HG03108 (cell line): ENCODE data around the gene C15orf39.
A peak's percentile ranks its signal among the peaks of the same experiment; 100 is the strongest.

Source experiments
- ATAC-seq: cut with Tn5 transposase; IDR thresholded peaks from one replicate; pipeline ENCODE4 v1.9.1; 2021; ENCODE audit warnings: moderate library complexity; ENCODE audit not compliant: unreplicated experiment

The C15orf39 gene

DNA sequence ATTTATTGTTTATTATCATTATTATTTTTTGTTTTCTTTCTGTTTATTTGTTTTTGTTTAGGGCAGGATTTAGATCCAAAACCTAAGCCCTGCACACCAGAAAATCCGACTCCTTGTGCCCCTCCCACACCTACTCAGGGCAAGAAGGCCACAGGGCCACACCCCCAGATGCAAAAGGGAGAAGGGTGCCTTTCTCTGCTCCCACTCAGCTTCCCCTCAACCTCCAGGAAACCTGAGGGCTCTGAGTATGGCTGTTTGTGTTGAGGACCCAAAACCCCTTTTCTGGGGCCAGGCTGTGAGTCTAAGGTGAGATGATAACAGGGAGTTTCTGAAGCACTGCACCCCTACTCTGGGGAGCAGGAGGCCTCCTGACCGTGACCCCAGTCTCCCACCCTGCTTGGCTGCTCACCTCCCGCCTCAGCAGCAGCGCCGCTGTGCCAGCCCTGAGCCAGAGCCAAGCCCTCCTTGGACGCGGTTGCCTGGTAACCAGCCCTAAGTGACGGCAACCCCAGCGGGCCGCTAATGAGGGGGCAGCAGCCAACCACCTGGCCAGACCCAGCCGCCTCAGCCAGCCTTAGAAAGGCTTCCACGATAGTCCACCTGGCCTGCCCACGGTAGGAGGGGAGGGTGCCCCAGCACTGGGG is 6.4 kb upstream of the C15orf39 start:
- ATAC-seq, result no peak

DNA sequence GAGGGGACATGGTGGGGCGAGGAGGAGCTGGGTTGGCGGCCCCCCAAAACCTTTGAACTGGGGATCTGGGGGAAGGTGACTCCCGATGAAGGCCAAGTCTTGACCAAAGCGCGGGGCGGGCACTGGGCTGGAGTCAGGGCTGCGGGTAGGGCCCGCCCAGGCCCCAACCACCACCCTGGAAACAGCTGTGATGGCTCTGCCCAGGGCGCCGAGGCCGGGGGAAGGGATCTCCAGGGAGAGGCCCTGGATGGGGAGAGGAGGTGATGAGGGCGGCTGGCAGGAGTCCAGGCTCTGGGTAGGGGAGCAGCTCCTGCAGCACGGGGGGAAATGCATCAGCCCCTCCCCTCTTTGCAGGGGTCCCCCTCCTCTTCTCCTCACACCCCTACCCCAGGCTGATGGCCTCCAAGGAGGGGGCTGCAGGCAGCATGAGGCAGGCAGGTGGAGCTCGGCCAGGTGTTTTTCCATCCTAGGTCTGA is 5.9 kb upstream of the C15orf39 start:
- no peak for ATAC-seq

DNA sequence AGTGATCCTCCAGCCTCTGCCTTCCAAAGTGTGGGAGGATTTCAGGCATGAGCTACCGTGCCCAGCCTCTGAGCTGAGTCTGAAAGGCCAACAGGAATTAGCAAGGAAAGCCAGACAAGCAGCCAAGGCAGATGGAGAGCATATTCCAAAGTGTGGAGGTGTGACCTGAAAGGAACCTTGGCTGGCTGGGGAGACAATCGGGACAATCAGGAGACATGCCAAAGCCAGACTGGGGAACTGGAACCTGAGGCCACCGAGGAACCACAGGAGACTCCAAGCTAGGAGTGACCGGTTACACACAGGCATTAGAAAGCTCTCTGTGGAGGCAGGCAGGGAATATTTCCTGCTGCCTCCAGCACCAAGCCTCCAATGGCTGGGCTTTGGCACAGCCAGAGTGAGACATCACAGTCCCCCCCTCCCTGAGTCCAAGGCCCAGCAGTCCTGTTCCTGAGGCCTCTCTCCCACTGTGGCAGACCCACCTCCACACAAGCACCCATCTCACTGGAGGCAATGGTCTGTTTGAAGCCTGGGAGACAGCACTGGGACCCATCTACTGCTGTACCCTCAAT is 4.5 kb upstream of the C15orf39 start:
- ATAC-seq, result no peak

DNA sequence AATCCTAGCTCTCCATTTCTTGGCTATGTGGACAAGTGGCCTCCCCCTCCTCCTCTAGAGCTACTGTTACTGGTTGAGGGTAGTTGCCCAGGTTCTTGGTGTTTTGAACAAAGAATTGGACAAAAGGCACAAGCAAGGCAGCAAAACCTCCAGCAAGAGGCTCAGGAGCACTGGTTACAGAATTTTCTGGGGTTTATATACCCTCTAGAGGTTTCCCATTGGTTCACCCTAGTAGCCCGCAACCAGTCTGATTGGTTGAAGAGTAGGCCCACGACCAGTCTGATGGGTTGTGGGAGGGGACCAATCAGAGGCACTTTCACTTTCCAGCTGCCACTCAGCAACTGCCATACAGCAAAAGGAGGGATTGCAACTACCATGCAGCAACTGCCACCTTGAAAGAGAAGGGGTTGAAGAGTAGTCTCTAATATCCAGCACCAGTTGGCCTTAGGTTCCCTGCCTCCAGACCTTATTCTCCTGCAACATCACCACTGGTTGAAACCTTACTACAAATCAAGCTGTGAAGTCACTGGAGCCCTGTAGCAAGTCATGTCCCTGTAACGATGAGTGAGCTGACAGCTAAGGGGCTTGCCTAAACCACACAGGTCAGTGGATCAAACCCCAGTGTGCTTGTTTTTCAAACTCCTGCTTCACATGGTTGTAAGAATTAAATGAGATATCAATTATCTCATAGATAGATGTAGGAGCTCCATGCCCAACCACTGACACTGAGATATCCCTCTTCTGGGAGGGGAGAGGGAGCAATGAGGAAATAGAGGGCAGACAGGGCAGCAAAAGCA is 2.9 kb upstream of the C15orf39 start:
- ATAC-seq, result no peak

DNA sequence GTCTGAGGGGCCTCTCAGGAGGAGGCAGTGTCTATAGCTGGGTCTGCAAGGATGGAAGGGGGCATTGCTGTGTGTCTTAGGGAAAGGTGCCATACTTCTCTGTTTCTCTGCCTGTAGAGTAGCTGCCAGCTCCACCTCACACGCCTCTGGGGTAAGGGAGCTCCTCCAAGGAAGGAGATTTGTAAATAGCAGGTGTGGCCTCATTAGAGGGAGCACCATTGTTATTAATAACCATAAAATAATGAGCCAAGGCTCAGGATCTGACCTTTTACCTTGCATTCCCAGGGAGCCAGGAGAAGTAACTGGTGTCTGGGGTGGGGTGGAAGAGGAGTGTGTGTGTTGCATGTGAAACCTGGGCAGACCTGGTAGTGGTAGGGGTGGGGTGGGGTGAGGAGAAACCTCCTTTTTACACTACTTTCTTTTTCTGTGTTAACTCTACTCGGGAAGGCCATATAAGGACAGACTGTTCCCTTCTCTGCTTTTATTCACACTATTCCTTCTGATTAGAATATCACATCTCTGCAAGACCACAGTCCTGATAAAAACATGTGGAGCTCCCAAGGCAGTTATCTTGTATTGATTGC is 2.2 kb upstream of the C15orf39 start:
- no peak for ATAC-seq

DNA sequence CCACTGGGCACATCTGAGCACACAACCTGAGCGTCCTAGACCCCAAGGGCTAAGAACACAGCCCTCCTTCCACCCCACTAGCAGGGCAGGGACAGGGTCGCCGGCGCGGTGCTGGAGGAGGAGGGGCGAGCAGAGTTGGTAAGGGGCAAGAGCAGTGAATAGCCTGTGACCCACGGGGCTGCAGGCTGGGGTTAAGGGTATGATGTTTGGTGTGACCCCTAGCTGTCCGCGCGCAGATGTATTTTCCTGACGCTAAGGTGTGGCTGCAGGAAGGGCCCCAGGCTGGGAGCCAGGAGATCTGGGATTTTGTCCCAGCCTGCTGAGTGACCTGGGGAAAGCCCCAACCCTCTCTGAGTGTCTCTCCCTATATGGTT is 1.3 kb upstream of the C15orf39 start:
- no peak for ATAC-seq

DNA sequence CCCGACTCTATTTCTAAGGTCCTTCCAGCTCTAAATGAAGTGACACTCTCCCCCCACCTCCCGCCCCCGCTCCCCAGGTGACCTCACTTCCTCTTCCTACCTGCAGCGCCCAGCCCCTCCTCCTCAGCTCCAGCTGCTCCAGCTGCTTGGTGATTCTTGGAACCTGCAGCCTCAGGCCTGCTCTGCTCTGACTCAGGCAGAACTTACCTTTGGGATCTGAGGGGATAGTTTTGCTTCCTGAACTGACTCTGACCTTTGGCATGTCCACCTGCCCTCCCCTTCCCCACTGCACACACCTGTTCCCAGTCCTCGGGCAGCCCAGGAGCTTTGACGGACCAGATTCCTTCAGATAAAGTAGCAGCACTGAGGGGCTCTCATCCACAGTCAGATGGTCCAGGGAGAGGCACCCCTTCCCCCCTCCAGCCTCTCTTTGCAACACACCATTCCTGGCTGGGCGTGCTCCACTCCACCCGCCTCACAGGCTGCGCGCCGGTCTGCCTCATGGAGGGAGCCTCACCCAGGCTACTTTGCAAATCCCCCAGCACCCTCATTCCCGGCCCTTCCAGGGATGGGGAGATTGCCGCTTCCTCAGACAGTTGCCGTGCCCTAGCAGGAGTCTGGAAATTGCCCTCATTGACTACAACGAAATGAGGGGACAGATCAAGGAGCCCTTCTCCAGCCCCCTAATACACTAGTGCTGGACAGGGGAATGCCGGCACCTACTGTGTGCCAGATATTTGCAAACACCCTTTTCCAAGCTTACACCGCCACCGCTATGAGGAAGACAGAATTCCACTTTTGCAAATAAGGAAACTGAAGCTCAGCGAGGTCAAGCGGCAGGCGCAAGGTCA is 692 bp upstream of the C15orf39 start:
- ATAC-seq, result no peak

DNA sequence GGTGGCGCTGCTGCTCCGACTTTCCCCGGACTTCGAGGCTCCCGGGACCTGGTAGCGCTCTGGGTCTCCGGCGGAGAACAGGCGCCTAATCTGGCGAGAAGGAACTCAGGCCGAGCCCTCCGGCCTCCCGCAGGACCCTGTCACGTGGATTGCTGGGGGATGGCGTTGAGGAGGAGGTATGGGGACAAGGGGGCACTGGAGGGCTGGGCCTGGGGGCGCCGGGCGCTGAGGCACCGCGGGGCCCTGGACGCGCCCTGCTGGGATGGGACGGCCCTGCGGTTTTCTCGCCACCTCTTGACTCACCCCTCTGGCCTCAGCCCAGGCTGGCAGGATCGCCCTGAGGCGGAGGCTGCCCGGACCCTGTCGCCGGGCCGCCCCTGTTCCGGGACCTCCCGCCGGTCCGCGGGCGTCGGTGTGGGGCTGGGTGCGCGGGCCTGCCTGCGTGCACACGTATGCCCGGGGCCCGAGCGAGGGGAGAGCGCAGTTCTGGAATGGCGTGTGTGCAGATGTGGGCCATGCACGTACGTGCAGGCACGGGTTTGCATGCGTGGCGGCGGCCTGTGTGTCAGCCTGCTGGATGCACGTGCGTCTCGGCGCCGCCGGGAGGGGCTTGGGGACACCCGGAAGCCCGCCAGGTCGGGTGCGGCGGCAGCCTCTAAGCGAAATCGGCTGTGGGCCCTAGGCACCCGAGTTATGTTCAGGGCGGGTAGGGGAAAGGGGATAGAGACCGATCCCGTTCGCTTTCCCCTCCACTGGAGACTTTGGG is 752 bp downstream of the C15orf39 start:
- ATAC-seq, result peak; percentile 23

DNA sequence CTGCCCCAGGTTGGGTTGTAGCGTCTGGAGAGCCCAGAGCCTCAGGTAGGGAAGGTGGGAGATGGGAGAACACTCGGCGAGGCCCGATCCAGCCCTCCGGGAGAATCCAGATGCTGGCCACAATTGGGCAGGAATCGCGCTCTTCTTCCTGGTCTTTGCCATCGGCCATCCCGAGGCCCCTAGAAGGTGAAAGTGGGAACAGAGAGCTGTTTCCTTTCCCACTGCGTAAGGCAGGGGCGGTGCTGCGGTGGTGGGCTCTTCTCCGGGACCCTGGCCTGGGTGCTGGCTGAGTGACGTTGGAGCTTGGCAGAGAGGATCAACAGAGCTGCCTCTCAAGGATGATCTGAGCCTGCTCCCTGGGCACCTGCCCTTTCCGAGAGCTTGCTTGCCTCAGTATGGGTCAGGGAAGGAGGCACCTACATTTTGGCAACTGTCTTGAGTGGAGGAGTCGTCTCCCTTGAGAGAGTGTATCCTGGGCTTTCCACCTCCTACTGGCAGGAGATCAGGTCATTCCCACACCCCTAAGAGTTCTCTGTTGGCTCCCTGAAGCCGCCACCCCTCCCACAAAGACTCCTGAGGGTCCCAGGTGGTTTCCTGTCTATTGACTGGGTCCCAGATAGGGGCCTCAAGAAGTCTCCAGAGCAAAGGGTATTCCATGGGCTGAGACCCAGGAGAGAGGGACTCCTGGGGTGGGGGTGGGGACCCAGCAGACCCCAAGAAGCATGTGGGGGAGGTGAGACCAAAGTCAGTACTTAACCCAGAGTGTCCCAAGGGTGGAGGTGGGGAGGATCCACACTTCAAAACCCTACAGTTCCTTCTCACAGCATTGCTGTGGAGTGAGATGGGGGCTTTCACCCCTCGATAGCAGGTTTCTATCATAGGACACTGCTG is 1.6 kb downstream of the C15orf39 start:
- no peak for ATAC-seq

DNA sequence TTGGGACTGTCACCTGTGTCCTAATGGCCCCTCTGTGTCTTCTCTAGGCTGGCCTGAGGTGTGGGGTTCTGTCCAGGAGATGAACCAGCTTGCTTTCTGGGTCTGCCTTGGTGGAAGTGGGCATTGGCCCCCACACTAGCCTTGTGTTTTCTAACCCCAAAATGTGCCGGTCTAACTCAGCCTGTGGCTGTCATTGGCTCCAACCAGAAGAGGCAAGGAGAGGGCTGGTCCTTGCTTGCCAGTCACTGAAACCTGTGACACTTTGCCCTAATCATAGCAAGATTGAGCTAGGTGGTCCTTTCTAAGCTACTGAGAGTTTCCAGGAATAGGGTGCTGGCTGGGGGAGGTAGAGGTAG is 2.2 kb downstream of the C15orf39 start:
- no peak for ATAC-seq

DNA sequence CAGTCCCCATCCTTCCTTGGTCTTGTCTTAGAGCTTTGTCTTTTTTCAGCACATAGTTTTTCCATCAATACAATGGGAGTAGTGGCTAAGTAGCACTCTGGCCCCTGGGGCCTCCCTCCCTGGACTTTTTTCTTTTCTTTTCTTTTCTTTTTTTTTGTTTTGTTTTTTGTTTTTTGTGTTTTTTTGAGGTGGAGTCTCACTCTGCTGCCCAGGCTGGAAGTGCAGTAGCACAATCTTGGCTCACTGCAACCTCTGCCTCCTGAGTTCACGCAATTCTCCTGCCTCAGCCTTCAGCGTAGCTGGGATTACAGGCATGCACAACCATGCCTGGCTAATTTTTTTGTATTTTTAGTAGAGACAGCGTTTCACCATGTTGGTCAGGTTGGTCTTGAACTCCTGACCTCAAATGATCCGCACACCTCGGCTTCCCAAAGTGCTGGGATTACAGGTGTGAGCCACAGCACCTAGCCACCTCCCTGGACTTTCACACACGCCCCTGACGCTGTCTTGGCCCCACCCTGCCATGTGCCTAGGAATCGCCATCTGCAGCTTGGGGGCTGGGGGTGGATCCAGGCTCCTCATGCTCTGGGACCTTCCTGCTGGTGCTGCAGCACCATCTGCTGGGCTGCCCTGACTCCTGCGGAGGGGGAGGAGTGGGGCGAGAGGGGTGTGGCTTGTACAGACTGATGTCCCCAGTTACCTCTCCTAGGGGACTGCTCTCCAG is 2.8 kb downstream of the C15orf39 start:
- ATAC-seq, result peak; percentile 31

DNA sequence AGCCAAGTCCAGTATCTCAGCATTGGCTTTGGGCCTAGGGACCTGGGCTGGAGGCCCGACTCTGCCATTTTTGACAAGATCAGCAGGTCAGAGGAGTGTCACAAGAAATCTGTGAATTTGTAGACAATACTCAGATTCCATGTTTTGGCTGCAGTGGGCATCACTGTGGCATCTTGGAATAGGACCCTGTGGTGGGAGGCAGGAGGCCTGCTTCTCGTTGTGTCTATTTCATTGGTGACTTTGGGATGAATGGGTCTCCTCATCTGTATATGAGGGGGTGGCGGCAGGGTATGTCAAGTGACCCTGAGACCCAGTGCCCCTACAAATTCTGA is 3.3 kb downstream of the C15orf39 start:
- ATAC-seq, result no peak

DNA sequence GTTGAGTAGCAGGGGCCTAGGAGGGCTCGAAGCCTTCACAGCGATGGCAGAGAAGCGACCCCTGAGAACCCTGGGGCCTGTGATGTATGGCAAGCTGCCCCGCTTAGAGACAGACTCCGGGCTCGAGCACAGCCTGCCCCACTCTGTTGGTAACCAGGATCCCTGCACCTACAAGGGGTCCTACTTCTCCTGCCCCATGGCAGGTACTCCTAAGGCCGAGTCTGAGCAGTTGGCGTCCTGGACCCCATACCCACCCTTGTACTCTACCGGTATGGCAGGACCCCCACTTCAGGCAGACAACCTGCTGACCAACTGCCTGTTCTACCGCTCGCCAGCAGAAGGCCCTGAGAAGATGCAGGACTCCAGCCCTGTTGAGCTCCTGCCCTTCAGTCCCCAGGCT is 4.3 kb downstream of the C15orf39 start:
- ATAC-seq, result no peak

DNA sequence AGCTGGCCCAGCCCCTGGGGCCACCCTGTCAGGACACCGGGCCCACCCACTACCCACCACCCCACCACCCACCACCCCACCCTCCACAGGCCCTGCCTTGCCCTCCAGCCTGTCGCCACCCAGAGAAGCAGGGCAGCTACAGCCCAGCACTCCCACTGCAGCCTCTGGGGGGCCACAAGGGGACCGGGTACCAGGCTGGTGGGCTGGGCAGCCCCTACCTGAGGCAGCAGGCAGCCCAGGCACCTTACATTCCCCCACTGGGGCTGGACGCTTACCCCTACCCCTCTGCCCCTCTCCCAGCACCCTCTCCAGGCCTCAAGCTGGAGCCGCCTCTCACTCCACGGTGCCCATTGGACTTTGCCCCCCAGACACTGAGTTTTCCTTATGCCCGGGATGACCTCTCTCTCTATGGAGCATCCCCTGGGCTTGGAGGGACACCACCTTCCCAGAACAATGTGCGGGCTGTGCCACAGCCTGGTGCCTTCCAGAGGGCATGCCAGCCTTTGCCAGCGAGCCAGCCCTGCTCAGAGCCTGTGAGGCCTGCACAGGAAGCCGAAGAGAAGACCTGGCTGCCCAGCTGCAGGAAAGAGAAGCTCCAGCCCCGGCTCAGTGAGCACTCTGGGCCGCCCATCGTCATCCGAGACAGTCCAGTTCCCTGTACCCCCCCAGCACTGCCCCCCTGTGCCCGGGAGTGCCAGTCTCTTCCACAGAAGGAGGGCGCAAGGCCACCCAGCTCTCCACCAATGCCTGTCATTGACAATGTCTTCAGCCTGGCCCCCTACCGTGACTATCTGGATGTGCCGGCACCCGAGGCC is 5.3 kb downstream of the C15orf39 start:
- ATAC-seq, result no peak

DNA sequence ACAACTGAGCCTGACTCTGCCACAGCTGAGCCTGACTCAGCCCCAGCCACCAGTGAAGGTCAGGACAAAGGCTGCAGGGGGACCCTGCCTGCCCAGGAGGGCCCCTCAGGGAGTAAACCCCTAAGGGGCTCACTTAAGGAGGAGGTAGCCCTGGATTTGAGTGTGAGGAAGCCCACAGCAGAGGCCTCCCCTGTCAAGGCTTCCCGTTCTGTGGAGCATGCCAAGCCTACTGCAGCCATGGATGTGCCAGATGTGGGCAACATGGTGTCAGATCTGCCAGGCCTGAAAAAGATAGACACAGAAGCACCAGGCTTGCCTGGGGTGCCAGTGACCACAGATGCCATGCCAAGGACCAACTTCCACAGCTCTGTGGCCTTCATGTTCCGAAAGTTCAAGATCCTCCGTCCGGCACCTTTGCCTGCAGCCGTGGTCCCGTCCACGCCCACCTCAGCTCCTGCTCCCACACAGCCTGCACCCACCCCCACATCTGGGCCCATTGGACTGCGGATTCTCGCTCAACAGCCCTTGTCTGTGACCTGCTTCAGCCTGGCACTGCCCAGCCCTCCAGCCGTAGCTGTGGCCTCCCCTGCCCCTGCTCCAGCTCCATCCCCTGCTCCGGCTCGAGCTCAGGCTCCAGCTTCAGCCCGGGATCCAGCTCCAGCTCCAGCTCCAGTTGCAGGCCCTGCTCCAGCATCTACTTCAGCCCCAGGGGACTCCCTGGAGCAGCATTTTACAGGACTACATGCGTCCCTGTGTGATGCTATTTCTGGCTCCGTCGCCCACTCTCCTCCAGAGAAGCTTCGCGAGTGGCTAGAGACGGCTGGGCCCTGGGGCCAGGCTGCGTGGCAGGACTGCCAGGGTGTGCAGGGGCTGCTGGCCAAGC is 6.2 kb downstream of the C15orf39 start:
- ATAC-seq, result no peak

DNA sequence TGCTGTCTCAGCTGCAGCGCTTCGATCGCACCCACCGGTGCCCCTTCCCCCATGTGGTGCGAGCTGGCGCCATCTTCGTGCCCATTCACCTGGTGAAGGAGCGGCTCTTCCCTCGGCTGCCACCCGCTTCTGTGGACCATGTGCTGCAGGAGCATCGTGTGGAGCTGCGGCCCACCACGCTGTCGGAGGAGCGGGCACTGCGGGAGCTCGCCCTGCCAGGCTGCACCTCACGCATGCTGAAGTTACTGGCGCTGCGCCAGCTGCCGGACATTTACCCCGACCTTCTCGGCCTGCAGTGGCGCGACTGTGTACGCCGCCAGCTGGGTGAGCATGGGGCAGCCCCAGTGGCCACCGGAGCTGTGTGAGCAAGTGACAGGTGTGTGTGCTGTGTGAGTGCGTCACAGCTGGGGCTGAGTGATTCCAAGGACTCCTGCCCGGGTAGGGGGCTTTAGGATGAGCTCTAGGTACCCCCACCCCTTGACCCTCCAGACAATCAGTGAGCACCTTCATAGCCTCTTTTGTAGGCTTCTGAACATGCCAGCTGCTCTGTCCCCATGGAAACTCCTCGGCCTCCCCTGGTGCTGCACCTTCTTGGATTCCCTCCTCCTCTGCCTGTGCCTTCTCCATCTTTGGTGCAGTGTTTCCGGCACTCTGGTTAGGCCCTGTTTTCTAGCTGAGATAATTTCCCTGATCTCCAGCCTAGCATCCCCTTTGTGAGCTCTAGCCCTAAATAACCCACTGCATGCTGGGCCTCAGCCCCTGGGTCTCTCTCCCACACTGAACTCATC is 7.0 kb downstream of the C15orf39 start:
- ATAC-seq, result no peak
